ENCODE measurements around the gene SLC35E2B.
"Not testable (repeated sequence)": the region's sequence is repeated elsewhere in the genome, so short reads cannot be mapped to it uniquely, and the experiment has no call there.

DNA sequence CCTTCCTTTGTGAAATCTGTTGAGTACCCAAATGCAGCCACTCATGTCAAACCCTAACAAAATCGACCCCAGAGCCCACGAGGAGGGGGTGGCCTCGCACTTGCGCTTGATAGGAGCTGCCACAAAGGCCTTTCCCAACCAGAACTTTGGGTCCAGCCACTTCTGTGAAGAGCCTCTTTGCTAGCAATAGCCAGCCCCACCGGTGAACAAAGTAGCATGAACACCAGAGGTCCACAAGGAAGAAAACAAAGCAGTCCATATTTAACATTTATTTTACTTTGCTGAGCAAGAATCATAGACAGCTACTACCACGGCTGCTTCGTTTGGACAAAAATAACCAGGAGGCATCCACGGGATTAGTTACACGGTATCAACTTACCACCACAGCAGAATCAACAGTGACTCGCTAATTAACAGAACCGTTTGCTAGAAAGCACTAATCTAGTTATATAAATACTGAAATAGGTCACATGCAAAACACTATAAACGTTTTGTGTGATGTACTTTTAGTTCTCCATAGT, 34.6 kb upstream of the SLC35E2B start:
- TF ChIP-seq POLR2AphosphoS5 (IDR thresholded peaks at IDR 0.05; ENCODE audit: borderline replicate concordance, low read depth, low read length); EZH2 (IDR thresholded peaks at IDR 0.05): not testable (repeated sequence)

Data from SK-N-MC (cell line).